ENCODE results near the gene HMX3. TPM values are rescaled to one million over a fixed set of nuclear protein-coding genes. Genes with fewer than 3 reads are reported as not detected.
A peak's percentile ranks its signal among the peaks of the same experiment; 100 is the strongest.

The HMX3 gene
- total RNA-seq, 2 experiments from 2014 or later = 0.45 to 0.69 TPM

DNA sequence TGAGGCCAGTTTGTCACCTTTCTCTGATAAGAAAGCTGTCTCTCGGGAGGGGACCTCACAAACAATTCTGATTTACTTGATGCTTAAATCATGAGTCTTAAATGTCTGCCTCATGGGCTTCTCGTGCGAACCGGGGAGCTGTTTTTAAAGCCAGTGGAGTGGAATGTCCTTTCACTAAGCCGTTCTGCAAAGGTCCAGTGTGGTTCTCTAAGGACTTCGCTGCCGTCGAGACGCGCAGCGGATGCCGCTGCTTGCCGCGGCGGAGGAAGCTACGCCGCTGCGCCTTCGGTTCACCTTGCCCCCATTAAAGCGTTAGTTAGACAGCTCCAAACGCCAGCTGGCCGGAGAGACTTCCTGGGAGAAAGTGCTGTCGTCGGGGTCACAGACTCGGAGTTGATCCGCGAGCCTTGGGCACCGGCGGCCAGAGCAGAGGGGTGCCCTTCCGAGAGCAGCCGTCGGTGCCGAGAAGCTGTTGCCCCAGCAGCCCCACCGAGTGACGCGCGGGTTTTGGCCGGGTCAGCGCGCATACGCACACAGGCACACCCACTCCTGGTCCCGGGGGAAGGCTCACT, 1.3 kb upstream of the HMX3 start:
- ChIA-PET CTCF (interaction anchor here (0.7 to 2.4 kb wide), 15 partner anchors 10 to 426 kb away, joined by 3 to 16 read pairs (median 7); partner anchors contain the start of genes BUB3 and HMX2), POLR2A (interaction anchor here (1.2 to 2.4 kb wide), 3 partner anchors 12 to 16 kb away, joined by 3 to 9 read pairs (median 4); partner anchors contain the start of gene HMX2)
- intact Hi-C loops (cut with micrococcal nuclease) = loop anchor here (2.0 to 5.0 kb wide), 2 partner anchors 16 to 243 kb away; no protein-coding TSS in a partner anchor
- no peak for TF ChIP-seq CTCF (IDR thresholded peaks at IDR 0.05)
- Mint-ChIP-seq H3K4me3 (peak overlapping the region; percentile 55), H3K27me3 (peaks cover 73% of the 10 kb centered on the region), H3K4me1 (ENCODE audit: low read depth) (peaks cover 31% of the 10 kb centered on the region), H3K9me3 (no peaks in the 10 kb centered on the region), H3K27ac (peak overlapping the region; percentile 50), H3K36me3 (ENCODE audit: low read depth) (no peaks in the 10 kb centered on the region)
- ATAC-seq (no peak), DNase-seq (no peak)

DNA sequence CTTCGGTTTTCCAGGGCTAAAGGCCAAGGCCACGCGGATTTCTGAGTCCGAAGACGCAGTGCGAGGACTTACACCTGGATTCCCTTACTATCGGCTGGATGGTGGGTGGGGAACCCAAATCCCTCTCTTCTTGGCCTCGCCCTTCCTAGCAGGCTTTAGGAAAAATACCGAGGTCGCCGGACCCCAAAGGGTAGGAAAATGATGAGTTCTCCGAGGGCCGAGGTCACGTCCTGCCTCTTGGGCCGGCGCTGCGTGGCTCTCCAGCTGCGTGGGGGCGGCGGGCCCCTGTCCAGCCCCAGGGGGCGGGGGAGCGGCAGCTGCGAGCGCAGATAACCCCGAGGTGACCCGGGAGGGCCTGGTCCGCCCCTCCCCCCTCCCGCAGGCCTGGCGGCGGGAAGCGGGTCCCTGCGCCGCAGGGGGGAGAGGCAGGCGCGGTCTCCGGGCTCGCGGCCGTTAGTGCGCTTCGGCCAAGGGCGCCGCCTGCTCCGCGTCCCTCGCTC, 805 bp upstream of the HMX3 start:
- no peak for TF ChIP-seq CTCF (IDR thresholded peaks at IDR 0.05)
- no peak overlapping the region for H3K27ac Mint-ChIP-seq

DNA sequence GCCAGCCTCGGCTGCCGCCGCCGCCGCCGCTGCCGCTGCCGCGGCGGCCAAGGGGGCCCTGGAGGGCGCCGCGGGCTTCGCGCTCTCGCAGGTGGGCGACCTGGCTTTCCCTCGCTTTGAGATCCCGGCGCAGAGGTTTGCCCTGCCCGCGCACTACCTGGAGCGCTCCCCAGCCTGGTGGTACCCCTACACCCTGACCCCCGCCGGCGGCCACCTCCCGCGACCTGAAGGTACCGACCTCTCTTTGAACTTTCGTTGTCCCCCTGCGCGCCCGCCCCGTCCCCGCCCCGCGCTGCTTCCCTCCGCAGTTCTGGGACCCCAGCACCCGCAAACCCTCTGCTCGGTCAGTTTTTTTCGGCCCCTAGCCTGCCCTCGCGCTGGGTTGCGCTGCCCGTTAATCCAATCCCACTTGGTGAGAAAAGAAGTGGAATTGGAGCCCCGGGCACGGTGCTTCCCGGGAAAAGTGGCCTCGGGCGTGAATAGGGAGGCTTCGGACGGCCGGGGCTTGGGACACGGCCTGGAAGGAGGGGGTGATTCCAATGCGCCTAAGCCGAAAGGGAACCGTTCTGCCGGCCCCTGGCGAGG, 543 bp downstream of the HMX3 start:
- Mint-ChIP-seq H3K4me1 (ENCODE audit: low read depth) (peaks cover 41% of the 10 kb centered on the region), H3K27me3 (peaks cover 77% of the 10 kb centered on the region), H3K4me3 (peak overlapping the region; percentile 70), H3K9me3 (no peaks in the 10 kb centered on the region), H3K27ac (no peak overlapping the region), H3K36me3 (ENCODE audit: low read depth) (no peaks in the 10 kb centered on the region)
- TF ChIP-seq CTCF (IDR thresholded peaks at IDR 0.05) = no peak
- intact Hi-C loops (cut with micrococcal nuclease) = no loop called here
- no peak for DNase-seq
- CTCF ChIA-PET = no interaction called here
- no peak for ATAC-seq
- POLR2A ChIA-PET = interaction anchor here (1.0 kb wide), 2 partner anchors 14 to 27 kb away, joined by 3 to 6 read pairs; no protein-coding TSS in a partner anchor

More for the DNA sequence above, 805 bp upstream of the HMX3 start:
- Mint-ChIP-seq H3K9me3 (no peaks in the 10 kb centered on the region), H3K4me1 (ENCODE audit: low read depth) (peaks cover 36% of the 10 kb centered on the region), H3K27me3 (peaks cover 73% of the 10 kb centered on the region), H3K36me3 (ENCODE audit: low read depth) (no peaks in the 10 kb centered on the region), H3K4me3 (peak overlapping the region; percentile 55)
- intact Hi-C loops (cut with micrococcal nuclease) = loop anchor here (2.0 to 5.0 kb wide), 2 partner anchors 16 to 242 kb away; no protein-coding TSS in a partner anchor
- CTCF ChIA-PET = interaction anchor here (0.9 to 2.4 kb wide), 10 partner anchors 9 to 425 kb away, joined by 3 to 13 read pairs (median 8); partner anchors contain the start of gene HMX2
- no peak for ATAC-seq
- POLR2A ChIA-PET = interaction anchor here (1.4 to 2.4 kb wide), 2 partner anchors 11 to 15 kb away, joined by 4 to 9 read pairs; no protein-coding TSS in a partner anchor
- no peak for DNase-seq

GRCh38 chr10:123136806-123137642, 1.3 kb downstream of the HMX3 start:
- TF ChIP-seq CTCF (IDR thresholded peaks at IDR 0.05) = no peak
- POLR2A ChIA-PET = interaction anchor here (1.0 kb wide), 2 partner anchors 14 to 26 kb away, joined by 3 to 6 read pairs; no protein-coding TSS in a partner anchor
- H3K27ac Mint-ChIP-seq = no peak overlapping the region

More at GRCh38 chr10:123136806-123137642, 1.3 kb downstream of the HMX3 start:
- H3K27me3 Mint-ChIP-seq = peaks cover 80% of the 10 kb centered on the region
- CTCF ChIA-PET = no interaction called here
- peaks cover 43% of the 10 kb centered on the region for H3K4me1 Mint-ChIP-seq (ENCODE audit: low read depth)
- no peaks in the 10 kb centered on the region for H3K36me3 Mint-ChIP-seq (ENCODE audit: low read depth)
- peak overlapping the region; percentile 70 for H3K4me3 Mint-ChIP-seq
- intact Hi-C loops (cut with micrococcal nuclease) = no loop called here
- no peaks in the 10 kb centered on the region for H3K9me3 Mint-ChIP-seq
- DNase-seq (peak; percentile 56), ATAC-seq (peak; percentile 29)
